Suppressor macrophage (primary cell): ENCODE data around the gene VWA3B.
A peak's percentile ranks its signal among the peaks of the same experiment; 100 is the strongest.
"Not testable (repeated sequence)": the region's sequence is repeated elsewhere in the genome, so short reads cannot be mapped to it uniquely, and the experiment has no call there.

Experiments
- DNase-seq, 4 experiments: peaks; one replicate each; pipeline ENCODE4 v3.0.0-alpha.2; 2020 to 2022

Gene VWA3B

DNA sequence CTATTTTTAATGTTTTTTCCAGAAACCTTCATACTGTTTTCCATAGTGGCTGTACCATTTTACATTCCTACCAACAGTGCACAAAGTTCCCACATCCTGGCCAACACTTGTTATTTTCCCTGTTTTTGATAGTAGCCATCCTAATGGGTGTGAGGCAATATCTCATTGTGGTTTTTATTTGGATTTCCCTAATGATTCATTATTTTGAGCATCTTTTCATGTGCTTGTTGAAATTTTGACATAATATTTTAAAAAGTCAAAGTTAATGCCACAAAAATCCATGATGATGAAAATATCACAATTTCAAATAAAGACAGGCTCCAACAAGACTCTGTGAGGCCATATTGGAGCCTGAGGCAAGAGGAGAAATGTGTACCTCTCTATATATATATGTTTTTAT is 50.2 kb downstream of the VWA3B start:
- DNase-seq: no peak

DNA sequence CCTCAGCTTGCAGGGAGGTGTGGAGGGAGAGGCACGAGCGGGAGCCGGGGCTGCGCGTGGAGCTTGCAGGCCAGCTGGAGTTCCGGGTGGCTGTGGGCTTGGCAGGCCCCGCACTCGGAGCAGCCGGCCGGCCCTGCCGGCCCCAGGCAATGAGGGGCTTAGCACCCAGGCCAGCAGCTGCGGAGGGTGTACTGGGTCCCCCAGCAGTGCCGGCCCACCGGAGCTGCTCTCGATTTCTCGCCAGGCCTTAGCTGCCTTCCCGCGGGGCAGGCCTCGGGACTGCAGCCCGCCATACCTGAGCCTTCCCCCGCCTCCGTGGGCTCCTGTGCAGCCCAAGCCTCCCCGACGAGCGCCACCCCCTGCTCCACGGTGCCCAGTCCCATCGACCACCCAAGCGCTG is 52.0 kb downstream of the VWA3B start:
- not testable (repeated sequence) for DNase-seq

DNA sequence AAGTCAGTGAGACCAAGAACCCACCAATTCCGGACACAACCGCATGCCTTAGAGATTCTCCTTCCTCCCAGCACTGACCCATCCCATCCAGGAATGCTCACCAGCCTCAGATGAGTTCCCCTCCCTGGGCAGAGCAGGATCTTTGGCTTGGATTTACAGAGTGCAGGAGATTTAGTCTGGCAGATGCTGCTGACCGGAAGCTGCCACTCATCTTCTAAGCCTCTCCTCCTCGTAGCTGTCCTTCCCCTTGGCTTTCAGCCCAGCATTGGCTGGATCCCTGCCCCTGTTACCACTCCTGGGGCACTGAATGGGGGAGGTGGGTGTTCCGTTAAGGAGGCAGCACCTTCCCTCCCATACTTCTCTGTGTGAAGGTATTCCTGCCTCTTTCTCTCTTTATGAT is 53.2 kb downstream of the VWA3B start:
- no peak for DNase-seq

DNA sequence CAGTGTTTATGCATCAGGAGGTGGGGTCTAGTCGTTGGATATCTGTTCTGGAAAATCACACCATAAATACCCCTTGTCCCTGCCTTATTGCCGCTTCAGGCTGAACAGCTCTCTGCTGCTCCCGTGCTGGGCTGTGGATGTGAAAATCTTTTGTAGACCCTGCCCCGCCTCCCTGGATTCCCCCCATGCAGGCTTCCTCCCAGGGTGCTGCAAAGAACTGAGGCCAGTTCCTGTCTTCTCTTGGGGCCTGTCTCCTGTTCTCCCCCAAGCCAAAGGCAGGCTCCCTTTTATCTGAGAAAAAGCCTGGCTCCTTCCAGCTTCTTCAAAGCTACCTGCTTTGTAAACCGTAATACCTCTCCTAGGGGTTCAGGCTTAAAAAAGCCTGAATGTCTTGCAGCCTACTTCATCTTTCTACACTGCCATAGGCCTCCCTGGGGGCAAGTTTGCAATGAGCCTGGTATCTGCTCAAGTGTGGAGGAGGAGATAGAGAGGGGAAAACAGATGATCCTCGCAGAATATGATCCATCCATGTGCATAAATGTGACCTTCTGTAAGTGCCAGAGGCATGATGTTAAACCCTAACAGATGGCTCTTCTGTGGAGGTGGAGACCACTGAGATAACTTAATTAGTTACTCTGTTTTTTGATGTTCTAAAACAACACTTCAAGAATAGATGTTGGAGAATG is 55.3 kb downstream of the VWA3B start:
- DNase-seq: no peak

DNA sequence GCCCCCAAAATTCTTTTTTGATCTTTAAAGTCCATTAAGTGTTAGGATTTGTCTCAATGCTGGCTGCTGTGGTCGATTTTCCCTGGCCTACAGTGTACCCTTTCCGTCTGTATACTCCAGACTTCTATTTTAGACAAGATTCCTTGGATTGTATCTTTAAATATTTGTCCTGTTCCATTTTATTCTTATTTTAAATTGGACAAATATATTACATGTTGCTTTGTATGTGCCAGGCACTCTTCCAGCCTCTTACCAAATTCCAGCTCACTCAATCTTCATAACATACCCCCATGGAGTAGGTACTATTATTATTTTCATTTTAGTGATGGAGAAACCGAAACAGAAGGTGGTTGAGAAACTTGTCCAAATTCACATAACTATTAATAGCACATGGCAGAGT is 58.1 kb downstream of the VWA3B start:
- no peak for DNase-seq

DNA sequence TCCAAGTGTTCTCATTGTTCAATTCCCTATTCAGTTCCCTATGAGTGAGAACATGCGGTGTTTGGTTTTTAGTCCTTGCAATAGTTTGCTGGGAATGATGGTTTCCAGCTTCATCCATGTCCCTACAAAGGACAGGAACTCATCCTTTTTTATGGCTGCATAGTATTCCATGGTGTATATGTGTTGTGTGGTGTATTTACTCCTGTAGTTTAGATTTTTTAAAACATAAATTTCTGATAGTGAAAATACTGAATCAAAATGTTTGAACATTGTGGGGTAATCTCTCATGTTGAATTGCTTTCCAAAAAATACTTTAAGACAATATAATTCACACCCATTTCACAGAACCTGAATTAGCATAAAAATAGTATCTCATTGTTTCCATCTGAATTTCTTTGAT is 60.9 kb downstream of the VWA3B start:
- not testable (repeated sequence) for DNase-seq

DNA sequence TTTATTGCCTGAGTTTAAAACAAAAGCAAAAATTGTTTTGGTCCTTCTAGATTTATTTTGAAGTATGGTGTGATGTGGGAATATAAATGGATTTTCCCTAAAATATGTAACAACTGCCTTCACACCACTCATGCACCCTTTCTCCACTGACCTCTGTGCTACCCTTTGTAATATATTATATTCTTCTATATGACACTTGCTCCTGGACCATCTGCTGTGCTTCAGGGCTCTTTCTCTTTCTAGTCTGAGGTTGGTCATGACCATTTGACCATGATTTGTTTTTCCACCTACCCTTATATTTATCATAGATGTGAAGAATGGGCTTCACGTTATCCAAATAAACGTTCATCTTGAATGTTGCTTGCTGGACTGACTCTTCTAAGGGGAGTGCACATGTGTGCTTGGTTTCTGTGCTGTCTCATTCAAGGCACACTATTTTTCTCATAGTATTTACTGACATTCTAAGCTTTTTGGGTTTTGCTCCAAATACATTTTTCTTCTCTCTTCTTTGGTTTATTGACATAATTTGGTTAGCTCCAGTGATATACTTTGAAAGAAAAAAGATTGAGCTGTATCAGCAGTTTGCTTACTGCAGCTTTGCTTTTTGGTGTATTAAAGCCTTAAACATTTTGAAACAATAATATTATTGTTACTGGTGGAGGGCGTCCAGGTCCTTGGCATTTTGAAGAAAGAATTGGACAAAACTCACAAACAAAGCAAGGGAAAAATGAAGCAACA is 61.8 kb downstream of the VWA3B start:
- DNase-seq: no peak

DNA sequence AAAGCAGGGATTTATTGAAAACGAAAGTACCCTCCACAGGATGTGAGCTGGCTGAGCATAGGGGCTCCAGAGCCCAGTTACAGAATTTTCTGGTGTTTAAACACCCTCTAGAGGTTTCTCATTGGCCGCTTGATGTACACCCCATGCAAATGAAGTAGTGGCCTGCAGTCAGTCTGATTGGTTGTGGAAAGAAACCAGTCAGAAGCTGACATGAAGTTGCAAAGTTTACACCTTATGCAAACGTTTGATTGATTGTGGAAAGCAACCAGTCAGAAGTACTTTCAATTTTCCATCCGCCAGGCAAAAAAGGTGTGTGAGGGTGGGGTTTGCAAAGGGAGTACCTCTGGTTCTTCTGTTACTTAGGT is 62.3 kb downstream of the VWA3B start:
- no peak for DNase-seq

DNA sequence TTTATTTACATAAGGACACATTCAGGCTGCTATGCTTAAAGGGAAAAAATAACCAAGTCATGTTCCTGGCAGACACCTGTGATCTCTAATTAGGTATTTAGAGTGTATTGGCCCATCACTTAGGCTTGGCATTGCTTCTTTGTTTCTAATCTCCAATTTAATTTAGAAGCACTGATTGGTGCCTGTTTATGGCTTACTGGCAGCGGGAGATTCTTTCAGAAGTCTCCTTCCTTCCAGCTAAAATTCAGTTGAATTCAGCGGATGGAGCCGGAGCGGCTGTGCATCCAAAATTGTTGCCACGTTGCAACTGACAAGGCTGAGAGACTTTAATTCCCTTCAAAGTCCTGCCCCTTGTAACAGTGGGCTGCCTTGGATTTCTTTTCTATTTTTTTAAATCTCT is 66.5 kb downstream of the VWA3B start:
- no peak for DNase-seq

DNA sequence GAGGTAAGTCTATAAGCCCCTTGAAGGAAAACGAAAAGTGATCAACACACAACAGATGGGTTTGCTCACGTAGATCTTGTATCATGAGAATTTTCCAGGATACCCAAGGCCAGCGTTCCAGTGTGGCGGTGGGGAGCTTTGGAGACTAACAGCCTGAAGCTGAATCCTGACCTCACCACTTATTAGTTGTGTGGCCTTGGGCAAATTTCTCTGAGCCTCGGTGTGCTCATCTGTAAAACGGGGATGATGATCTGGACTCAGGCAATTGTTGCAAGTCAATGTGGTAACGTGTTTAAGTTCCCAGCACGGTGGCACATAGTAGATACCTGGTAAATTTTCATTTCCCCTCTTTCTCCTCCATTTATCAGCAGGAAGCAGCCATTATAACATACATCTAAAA is 68.3 kb downstream of the VWA3B start:
- DNase-seq: no peak

DNA sequence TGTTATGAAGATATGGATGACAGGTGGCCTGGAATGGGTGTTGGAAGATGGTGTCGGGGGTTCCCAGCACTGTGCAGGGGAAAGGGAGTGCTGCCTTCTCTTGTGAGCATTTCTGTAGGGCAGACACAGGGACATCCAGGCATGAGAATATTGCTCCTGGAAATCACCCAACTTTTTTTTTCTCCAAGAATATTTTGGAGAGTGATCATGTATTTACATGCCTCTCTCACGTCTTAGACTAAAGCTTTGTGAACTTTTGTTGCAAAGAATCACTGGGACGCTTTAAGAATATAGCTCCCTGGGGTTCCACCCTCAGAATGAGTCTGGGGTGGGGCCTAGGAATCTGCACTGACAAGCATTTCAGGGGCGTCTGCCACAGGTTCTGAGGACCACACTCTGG is 68.7 kb downstream of the VWA3B start:
- no peak for DNase-seq

DNA sequence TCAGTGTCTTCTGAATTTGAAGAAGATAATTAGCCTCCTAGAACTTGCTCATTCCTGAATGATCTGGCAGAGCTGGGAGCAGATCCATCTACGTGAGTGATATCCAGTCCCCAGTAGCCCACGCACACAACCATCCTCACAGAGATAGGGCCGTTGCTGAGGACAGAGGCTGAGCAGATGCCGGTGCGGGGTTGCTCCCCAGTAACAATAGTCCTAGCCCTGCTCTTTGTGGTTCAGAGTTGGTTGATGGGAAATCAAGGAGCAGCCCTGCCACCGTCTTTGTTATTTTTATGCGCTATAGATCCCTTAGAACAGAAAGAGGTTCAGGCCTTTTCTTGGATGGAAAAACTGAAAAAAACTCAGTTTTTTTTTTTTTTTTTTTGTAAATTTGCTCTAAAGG is 69.3 kb downstream of the VWA3B start:
- no peak for DNase-seq

DNA sequence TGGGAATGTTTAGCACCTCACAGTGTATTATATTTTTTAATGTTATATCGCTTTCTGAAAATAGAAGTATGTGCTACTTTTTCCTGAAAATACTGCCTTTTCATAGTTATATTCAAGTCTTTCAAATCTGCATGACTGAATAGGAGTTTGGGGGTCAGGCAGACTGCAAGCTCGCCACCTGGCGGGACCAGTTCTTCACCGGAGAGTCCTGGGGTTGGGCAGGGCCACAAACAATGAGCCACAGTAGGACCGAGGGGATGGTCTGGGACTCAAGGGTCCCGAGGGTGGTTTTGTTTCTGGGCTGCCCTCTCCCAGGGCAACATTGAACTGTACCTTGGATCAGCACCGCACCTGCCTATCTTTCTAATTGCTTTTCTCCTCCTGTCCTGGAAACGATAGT is 70.6 kb downstream of the VWA3B start:
- no peak for DNase-seq

DNA sequence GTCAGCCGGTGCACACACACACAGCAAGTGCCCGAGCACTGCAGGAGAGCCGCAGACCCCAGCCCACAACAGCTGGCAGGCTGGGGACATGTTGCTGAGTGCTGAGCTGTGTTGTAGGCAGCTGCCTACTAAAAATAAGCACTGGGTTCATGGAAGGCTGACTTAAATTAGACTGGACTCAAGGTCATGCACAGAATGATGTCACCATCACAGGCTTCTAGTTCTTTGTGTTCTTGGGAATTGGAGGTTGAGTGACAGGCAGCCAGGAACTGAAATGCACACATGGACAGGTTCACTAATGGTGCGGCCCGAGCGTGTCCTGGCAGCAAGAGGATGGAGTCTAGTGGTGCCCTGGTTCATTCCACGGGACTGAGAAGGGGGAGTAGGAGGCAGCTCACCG is 71.3 kb downstream of the VWA3B start:
- DNase-seq: peak; percentile 14 to 72 (median 58)

DNA sequence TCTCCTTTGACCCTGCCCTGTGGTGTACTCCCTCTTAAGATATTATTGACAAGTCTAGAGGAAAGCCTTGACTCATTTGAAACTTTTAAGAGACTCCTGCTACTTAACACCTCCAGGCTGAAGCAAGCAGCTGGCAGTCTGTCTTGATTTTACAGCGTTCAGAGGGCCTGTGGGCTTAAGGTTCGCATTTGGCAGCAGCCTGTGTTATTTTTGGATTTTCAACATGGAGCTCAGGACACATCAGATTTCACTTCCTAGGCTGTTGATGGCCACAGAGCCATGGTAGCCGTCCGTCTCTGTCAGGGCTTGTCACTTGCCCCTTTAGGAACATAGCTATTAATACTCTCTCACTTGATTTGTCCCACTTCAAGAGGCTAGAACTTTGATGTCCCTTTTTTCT is 73.6 kb downstream of the VWA3B start:
- no peak for DNase-seq

DNA sequence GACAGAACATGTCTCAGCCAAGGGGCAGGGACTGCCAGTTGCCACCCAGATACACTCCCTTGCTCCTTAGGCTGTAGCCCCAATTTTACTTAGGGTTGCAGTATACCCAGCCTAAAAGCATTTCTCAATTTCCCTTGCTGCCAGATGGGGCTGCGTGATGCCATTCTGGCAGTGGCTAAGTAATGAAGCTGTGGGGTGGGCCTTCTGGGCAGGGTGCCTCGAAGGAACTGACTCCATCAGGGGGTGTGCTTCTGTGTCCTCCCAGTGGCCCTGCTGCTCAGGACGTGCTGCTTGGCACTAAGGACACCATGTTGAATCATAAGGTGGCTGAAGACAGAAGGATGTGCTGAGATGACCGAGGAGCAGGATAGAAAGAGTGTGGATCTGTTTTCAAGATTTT is 74.2 kb downstream of the VWA3B start:
- no peak for DNase-seq

DNA sequence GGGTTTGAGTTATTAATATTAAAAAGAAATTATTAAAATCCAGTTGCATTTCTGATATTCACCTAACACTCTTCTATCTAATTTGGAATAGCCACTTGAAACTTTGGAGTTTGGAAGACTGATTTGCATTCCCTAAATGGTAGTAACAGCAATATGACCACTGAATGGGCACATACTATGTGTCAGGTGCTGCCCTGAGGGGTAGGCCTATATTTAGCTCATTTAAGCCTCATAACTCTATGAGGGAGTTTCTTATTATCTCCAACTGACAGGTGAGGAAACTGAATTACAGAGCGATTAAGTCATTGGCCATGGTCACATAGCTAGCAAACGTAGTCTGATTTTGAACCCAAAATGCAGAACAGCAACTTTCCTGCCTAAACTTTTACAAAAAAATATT is 77.3 kb downstream of the VWA3B start:
- no peak for DNase-seq

DNA sequence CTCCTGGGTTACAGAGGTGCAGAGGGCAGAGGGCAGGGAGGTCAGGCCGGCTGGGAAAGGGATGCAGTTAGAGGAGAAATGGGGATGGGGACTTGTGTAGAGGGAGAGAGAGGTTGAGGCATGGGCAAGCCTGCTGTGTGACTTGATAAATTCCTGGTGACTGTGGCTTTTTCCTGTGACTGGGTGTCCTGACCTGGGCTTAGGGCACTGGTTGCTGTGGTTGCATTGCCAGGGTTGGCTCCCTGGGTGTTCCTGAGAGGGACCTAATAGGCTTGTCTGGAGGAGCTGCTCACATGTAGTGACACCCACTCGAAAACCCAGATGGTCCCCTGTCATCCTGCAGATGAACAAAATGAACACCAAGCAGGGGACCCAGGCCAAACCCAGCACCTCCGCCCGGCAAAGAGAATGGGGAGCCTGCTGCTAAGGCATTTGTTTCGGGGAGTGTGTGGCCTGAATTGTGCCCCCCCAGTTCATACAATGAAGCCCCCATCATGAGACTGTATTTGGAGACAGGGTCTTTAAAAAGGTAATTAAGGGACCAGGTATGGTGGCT is 78.6 kb downstream of the VWA3B start:
- no peak for DNase-seq

DNA sequence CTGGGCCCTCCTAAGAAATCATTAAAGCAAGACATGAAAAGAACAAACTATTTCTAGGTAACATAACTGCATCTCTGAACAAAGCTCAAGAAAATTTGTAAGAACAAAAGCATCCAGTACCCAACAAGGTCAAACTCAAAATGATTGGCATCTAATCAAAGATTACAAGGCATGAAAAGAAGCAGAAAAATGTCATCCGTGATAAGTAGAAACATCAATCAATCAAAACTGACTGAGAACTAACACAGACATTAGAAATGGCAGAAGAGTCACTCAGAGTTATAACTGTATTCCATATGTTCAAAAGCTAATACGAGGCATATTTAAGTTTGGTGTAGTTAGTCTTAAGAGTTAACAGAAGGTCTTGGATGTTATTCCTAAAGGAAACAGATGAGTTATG is 80.9 kb downstream of the VWA3B start:
- no peak for DNase-seq

DNA sequence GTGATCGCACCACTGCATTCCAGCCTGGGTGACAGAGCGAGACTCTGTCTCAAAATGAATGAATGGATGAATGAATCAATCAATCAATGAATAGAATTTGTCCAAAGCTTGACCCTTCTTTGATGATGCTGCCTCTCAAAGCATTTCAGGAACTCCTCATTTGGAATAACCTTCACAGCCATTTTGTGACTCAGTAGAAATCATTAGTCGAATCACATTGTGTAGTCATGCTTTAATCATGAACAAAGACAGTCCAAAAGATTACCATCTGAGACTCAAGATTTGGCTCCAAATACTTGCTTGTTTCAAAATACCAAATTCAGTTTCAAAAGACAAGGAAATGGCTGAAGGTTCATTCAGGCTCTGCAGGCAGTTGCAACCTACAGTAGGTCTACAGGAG is 83.1 kb downstream of the VWA3B start:
- DNase-seq: no peak

DNA sequence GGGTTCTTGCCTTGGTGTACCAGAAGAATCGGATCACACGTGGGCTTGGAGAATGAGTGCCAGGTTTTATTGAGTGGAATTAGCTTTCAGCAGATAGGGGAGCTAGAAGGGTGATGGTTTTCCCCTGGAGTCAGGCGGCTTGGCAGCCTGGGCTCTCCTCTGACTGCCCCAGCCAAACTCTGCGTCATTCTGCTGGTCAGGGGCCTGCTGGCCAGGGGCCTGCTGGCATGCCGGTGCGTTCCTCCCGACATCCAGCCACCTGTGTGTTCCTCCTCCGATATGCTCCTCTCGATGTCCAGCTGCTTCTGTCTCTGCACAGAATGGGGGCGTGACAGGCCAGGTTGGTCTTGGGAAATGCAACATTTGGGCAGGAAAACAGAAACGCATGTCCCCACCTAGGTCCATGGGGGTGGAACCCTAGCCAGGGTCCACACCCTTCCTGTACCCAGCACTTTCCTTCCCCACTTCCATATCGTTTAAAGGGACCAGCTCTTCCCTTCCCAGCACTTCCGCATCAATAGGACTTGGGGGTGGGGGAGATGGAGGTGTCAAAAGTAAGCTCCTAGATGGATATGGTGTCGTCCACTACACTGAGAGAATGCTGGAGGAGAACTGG is 85.3 kb downstream of the VWA3B start:
- no peak for DNase-seq

DNA sequence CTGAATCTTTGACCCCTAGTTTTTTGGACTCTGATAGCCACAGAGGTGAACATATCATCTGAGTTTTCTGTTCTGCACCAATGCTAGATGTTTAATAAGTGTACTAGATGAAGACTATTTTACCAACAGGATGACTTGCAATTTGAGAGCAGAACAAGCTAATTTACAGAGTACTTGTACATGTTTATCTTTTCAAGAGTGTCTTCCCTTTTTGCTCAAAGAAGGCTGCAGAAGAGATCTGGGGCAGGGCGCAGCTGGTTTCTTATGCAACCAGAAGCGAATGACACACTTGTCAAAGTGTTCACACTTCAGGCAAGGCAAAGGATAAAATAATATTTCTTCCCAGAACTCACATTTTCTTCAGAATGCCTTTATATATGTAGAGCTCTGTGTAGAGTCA is 86.0 kb downstream of the VWA3B start:
- DNase-seq: peak; percentile 35 to 67 (median 56)

DNA sequence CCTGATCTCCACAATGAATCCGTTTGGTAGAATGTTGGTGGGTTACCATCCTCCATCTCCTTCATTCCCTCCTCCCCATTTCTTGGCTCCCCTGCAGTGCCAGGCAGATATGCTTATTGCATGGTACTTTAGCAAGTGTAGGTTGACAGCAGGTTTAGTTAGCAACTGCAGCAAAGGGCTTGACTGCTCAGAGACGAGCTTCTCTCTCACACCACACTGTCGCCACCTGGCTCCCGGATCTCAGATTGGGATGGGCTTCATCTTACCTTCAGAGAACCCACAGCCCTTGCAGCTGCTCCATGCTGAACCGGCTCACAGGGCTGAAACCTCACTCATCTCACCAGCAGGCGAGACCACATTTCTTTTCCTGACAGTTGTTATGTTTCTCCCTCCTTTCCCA is 88.8 kb downstream of the VWA3B start:
- no peak for DNase-seq

DNA sequence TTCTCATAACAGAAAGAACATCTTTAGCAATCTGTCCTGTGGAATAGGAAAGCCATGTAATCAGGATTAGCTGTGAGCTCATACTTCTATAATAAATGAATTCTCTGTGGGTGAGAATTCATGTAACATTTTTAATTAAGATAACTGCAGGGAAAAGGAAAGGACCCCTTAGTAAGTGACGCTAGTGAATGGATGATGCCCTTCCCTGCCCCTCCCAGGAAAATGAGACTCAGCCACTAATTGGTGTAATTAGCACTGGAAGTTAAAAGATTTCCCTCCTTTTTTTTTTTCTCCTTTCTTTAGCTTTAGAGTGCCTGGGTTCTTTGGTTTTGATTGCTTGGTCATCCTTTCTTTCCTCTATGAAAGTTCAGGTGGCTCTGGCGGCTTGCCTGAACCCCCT is 90.3 kb downstream of the VWA3B start:
- no peak for DNase-seq
